NCI-H446 treated with DMSO at 0.1 percent for 48 hours (cell line): ENCODE results near the gene STARD5.

ENCODE experiments used
- DNase-seq: peaks from one replicate; lab custom pipeline; 2025; lab: John Stamatoyannopoulos, UW

The STARD5 gene

DNA sequence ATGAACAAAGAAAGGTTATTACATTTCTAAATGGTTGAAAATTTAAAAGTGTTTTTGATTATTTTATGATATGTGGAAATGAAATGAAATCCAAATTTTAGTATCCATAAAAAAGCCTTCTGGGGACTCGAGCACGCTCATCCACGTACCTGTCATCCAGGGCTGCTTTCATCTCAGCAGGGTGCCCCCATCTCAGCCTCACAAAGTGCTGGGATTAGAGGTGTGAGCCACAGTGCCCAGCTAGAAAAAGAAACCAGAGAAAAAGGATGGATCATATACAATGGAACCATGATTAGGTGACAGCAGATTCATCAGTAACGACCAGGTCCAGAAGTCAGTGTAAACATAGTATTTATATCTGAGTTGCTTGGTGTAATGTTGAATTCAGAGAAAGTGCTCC is 49.7 kb downstream of the STARD5 start:
- no peak for DNase-seq

DNA sequence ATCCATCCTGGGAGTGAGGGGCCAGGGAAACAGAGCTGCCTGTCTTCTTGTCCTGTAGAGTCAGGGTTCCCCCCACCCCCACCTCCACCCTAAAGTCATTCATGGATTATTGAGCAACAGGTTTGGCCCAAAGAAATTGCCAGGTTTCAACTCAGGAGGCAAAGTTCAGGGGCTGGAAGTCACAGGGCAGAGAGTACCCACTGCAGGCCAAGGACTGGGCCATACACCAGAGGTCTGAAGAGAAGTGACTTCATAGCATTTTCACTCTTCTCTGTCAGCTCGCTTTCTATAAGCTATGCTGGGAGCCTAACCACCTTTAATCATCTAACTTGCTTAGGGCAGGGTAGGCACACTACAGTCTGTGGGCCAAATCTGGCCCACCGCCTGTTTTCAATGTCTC is 50.1 kb downstream of the STARD5 start:
- no peak for DNase-seq

DNA sequence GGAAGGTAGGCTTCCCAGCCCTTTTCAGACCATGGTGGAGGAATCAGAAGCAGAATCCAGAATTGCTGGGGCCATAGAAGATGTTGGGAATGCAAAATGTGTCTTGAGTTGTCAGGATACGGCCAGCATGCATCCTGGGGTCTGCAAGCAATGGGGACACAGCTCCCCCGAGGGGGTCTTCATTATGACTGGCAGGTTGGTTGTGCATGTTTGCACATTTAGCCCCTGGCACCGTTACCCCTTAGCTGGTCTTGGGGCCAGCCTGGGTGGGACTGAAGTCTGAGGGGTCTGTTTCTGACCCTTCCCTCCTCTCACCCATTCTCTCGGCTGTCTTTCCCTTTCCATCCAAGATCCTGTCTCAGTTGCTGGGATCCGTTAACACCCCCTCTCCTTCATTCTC is 50.7 kb downstream of the STARD5 start:
- no peak for DNase-seq

DNA sequence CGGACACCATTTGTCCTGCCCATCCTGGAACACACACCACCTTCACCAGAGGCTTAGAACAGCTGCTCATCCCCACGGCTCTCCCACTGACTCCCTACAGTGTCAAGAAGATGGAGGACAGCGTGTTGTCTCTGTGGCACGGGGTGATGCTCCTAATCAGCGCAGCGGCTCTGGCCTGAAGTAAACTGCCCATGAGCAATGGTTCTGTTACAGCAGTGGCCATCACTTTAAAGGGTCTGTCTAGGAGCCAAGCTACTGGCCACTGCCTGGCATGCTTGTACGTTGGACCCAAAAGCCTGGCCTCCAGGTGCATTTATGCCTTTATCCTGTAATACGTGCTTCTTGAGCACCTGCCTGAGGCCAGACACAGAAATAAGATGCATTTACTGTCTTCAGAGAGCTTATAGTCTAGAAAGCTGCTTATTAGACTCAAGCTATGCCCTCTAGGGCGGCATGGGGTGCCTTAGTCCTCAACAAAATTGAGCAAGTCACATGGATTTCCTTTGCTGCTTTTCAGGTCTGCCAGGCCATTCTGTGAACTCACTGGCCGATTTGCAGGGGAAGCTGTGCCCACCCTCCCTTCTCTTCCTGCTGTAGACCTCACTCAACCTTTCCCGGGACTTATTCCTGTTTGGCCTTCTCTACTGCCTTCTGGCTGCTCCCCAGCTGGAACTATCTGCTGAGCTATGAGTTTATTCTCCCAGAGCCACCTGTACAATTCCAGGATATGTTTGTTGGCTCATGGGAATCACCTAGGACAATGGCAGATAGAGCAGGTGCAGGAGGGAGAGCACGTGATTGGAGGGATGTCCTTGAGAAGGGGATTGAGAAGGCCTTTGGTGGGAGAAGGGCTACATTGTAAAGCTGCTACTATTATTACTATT is 51.9 kb downstream of the STARD5 start:
- no peak for DNase-seq

DNA sequence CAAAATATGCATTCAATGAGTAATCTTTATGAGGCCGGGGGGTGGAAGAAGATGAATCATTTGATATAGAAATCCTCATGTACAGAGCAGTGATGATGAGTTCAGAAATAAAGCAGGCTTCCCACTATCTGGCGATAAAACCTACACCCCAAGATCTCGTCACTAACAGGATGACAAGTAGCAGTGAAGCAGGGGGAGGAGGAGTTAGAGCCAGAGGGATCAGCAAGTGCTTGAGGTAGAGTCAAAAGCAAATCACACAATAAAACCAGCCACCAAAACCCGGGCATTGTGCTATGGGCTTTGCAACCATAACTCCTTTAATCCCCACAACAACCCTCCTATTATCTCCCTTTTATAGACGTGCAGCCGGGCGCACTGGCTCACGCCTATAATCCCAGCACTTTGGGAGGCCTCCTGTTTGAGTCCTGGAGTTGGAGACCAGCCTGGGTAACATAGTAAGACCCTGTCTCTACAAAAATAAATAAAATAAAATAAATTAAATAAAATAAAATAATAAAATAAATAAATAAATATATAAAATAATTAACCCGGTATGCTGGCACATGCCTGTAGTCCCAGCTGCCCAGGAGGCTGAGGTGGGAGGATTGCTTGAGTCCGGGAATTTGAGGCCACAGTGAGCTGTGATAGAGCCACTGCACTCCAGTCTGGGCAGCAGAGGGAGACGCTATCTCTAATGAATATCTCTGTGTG is 53.0 kb downstream of the STARD5 start:
- no peak for DNase-seq

DNA sequence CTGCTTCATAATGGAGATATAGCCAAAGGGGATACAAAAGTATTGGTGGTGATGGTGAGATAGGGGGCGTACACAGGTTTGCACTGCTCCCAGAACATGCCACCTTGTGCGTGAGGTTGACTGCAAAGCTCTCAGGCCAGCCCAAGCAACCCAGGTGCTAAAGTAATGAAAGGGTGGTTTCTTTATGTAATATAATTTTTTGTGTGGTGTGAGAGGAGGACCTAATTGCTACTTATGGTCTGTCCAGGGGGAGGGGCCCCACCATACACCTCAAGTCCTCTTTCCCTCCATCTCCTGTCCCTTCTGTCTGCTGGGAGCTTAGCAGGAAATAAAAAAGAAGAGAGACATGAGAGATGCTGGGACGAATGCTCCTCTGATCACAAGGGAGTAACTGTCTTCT is 53.8 kb downstream of the STARD5 start:
- no peak for DNase-seq

DNA sequence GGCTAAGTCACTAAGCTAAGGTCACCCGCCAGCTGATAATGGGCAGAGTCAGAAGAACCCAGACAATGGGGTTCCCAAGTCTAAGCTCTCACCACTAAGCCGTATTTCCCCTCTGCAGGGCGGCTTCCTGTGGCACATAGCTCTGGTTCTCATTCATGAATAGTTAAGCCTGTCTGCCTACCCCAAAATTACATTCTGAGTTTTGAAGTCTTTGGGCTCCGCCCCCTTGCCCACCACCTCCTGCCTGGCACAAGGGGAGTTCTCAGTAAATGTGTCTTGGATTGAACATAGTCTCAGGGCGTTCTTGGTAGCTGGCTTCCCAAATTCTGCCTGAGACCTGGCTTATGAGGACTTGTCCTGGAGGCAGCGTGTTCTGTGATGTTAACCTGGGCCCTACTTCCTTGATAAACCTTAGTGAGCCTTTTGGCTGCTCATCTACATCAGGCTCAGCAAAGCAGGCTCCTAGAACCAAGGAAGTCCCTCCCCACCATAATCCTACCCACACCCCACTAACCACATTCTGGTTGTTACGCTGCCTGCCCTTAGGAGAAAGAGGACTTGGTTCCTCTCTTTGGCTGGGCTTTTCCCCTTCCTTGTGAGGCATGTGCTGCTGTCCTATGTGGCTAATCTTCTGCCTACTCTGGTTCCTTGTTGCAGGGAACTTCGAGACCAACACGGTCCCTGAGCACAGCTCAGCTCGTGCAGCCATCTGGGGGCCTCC is 54.9 kb downstream of the STARD5 start:
- no peak for DNase-seq

DNA sequence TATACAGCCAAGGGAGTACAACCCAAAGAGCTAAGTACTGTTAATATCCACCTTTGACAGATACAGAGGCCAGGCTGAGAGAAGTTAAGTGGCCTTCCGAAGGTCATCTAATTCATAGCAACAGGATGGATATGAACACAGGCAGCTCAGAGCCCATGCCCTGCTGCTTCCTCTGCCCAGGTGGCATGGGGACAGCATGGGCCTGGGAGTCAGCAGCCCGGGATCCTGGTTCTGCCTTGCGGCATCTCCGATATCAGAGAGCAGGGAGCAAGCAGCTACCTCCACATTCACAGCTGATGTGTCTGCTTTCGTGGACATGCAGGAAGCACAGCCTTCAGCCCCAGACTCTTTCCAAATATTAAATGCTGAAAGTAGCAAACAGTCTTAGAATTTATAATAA is 55.6 kb downstream of the STARD5 start:
- no peak for DNase-seq

DNA sequence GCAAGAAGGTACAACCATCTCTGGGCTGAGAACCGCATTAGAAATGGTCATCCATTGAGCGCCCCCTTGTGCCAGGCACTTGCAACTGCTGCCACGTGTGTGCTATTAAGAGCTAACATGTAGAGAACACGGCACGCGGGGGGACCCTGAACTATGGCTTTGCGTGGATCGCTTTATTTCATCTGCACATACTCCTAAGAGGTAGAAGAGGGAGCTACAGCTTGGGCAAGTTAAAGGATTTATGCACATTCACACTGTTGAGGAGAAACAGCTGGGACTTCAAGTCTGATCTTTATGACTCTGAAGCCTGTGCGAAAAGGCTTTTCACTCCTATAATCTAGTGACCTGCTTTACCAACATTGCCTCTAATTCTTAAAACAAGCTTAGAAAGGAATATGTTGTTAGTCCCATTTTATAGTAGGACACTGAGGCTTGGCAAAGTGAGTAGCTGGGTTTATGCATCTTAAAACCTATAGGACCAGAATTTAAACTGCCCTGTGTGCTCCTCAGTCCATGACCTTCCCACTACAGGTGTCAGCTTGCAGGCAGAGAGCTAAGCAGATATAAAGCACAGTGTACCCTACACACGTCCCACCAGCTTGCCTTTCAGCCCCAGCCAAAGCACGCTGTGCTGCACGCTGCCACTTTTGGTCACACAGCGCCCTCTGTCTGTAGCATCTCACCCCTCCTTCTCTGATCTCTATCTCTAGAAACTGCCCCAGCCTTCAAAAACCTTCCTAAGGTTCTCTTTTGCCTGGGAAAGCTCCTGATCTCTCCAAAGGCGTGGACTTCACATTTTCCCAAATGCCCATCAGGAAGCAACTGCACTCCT is 57.8 kb downstream of the STARD5 start:
- DNase-seq, result peak; percentile 61

DNA sequence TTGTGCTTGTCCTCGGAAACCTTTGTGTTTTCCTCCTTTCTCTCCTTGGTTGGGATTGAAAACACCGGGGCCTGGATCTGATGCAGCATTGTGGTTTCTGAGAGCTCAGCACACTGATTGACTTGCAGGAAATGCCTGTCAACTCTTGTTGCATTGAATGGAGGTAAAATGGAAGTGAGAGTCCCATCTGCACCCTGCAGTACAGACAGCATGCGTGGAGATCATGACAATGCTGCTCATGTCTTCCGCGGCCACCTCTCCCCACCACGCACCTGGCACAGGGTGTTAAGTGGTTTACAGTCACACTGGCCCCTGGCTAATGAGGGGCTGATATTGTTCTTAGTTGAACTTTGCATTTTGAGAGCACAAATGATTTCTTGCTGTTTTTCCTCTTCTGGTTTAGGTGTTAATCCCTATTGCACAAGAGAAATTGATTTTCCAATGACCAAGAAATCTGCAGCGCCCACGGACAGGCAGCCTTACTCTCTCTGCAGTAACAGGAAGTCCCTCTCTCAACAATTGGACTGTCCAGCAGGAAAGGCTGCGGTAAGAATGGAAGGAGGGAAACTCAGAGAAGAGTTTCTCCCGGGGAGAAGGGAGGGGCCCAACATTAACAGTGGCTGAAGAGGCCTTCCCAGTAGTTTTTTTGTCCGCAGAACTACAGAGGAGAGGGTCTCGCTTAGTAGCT is 58.5 kb downstream of the STARD5 start:
- DNase-seq, result no peak

DNA sequence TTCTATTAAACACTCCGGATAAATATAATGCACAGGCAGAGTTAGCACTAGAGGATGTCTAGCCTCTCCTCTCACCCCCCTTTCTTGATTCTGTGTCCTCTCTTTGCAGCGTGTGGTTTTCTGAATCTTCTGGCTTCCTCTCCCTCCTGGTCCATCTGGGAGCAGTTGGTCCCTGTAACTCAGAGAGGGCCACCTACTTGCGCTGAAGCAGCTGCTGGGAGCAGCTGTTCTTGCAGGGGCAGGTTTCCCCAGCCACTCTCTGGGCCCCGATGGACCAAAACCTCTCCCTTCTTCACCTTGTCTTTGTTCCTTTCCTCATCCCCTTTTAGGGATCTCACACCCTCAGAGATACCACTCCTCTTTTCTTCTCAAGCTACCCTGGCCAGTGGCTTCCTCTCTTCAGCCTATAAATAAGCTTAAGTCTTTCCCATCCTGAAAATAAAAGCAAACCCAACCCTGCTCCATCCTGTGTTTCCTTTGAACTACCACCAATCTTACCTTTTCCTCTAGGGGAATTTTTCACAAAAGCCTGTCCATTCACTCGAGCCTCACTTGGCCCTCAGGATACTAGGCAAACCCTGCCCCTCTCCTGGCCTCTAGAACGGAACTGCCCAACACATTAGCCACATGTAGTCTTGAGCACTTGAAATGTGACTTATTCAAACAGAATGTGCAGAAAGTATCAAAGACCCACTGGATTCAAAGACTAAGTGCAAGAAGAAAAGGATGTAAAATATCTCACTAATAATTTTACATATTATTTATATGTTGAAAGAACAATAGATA is 59.7 kb downstream of the STARD5 start:
- DNase-seq, result no peak

DNA sequence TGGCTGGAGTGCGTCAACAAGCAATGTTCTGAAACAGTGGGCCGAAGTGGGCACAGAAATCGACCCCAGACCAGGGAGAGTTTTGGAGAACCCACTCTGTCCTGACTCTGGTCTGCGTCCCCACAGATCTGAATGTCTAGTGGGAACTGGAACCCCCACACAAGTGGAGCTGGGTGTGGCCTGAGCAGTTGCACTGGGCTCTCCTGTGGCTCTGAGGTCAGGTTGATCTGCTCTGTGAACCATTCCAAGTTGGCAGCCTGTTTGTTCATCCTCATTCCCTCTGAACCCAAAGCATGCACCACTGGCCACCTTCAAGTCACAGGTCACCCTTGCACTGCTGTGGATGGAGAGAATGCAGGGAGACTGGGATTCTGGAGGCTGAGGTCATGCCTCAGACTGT is 60.5 kb downstream of the STARD5 start:
- no peak for DNase-seq

DNA sequence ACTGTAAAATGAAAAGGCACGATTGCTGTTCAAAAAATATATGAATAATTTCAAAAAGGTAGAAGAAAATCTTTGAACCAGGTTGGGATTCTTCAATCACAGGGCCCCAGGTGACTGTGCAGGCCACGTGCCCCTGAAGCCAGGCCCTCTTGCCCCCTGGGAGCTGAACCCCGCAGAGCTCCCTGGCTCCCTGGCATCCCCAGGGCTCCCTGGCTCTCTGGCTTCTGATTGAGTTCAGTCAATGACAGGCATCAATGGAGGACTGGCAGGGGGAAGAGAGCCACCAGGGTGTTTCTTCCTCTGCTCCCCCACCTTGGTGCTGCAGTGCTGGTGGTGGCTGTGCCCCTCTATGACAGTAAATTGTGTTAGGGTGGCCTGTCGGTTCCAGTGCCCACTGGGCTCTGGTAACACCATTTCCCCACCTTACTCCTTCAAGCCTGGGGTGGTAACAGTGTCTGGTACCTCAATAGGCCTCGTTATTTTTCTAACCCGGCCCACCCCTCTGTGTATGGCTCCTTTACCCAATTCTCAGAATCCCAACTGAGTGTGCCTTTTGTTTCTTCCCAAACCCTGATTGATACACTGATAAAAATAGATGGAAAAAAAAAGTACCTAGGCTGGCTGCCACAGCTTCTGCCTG is 62.6 kb downstream of the STARD5 start:
- no peak for DNase-seq

DNA sequence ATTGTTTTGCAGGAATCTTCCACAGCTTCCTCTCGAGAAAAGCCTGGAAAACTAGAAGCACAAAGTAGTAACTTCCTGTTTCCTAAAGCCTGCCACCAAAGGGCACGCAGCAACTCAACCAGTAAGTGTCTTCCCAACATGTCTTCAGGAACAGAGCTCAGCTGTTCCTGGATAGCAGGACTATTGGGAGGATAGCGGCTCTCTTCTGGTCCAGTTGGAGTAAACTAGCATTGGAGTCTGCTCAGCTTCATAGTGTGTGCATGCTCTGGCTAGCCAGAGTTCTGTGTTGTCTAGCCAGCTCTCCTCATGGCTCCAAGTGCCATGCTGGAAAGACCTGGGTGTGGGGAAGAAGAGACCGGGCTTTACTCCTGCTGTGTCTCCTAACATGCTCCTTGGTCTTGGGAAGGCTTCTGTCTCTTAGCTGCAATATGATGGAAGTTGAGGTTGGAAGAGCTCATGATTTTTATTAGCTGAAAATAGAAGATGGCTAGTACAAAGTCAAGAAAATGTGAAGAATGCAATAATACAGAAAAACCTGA is 64.1 kb downstream of the STARD5 start:
- no peak for DNase-seq
